Neutrophil (primary cell): ENCODE results near the gene TREX2.

Experiments used
- H3K27ac ChIP-seq: fragments of 200-600 bp; sonication (generic); 2 replicates; pipeline ENCODE4 v1.5.1; 2016; ENCODE audit warnings: mild to moderate bottlenecking, moderate library complexity
- H3K27me3 ChIP-seq: fragments of 200-600 bp; sonication (generic); 2 replicates; pipeline ENCODE4 v1.6.0; 2016; ENCODE audit warnings: mild to moderate bottlenecking
- H3K36me3 ChIP-seq: fragments of 200-600 bp; sonication (generic); 2 replicates; pipeline ENCODE4 v1.5.1; 2017
- H3K4me1 ChIP-seq, 2 experiments: fragments of 200-600 bp in 1 of 2; sonication (generic) in 1 of 2; 1 replicate in 1 of 2; 2 replicates in 1 of 2; pipeline versions ENCODE4 v1.5.1 to v1.6.1; 2013 to 2016; ENCODE audit warnings: low read depth in 1 of 2, low read length in 1 of 2, mild to moderate bottlenecking in 1 of 2, moderate library complexity in 1 of 2; ENCODE audit not compliant: control insufficient read depth in 1 of 2, insufficient read depth in 1 of 2
- H3K4me3 ChIP-seq, 2 experiments: fragments of 200-600 bp in 1 of 2; sonication (generic) in 1 of 2; 1 replicate in 1 of 2; 2 replicates in 1 of 2; pipeline ENCODE4 v1.5.1; 2013 to 2016; ENCODE audit warnings: low read depth in 1 of 2, low read length in 1 of 2, mild to moderate bottlenecking in 1 of 2, moderate library complexity in 1 of 2
- H3K9me3 ChIP-seq: fragments of 200-600 bp; sonication (generic); 2 replicates; pipeline ENCODE4 v1.5.1; 2016
- CTCF ChIP-seq: fragments of 200-600 bp; sonication (generic); IDR thresholded peaks from 2 replicates; pipeline ENCODE4 v1.5.1; 2016; ENCODE audit warnings: antibody characterized with exemption

The TREX2 gene

GRCh38 chrX:153492543-153492942 lies 46.7 kb upstream of the TREX2 start:
- H3K4me3 ChIP-seq, result no peak overlapping the region
- peaks cover 35% of the 10 kb centered on the region for H3K27me3 ChIP-seq
- H3K36me3 ChIP-seq, result no peaks in the 10 kb centered on the region
- no peak overlapping the region for H3K27ac ChIP-seq
- no peak for TF ChIP-seq CTCF
- H3K4me1 ChIP-seq, result no peaks in the 10 kb centered on the region
- H3K9me3 ChIP-seq, result no peaks in the 10 kb centered on the region

- Histone ChIP-seq H3K4me3 (no peak overlapping the region), H3K27ac (no peak overlapping the region), H3K9me3 (no peaks in the 10 kb centered on the region), H3K36me3 (no peaks in the 10 kb centered on the region), H3K27me3 (peaks cover 35% of the 10 kb centered on the region), H3K4me1 (no peaks in the 10 kb centered on the region)
- TF ChIP-seq CTCF, result no peak
Observed at GRCh38 chrX:153491918-153492317, 46.1 kb upstream of the TREX2 start.

- H3K4me1 ChIP-seq, result no peaks in the 10 kb centered on the region
- H3K4me3 ChIP-seq, result no peak overlapping the region
- H3K36me3 ChIP-seq, result no peaks in the 10 kb centered on the region
- no peak for TF ChIP-seq CTCF
- H3K27ac ChIP-seq, result no peak overlapping the region
- H3K9me3 ChIP-seq, result no peaks in the 10 kb centered on the region
- peaks cover 34% of the 10 kb centered on the region for H3K27me3 ChIP-seq
Observed at GRCh38 chrX:153491351-153491914, 45.6 kb upstream of the TREX2 start.

GRCh38 chrX:153490217-153490930 lies 44.5 kb upstream of the TREX2 start:
- TF ChIP-seq CTCF, result no peak
- Histone ChIP-seq H3K9me3 (no peaks in the 10 kb centered on the region), H3K4me3 (no peak overlapping the region), H3K27me3 (peaks cover 23% of the 10 kb centered on the region), H3K4me1 (no peaks in the 10 kb centered on the region), H3K27ac (no peak overlapping the region), H3K36me3 (no peaks in the 10 kb centered on the region)

GRCh38 chrX:153488231-153488914 lies 42.5 kb upstream of the TREX2 start:
- no peak for TF ChIP-seq CTCF
- H3K27me3 ChIP-seq, result peaks cover 3% of the 10 kb centered on the region
- no peaks in the 10 kb centered on the region for H3K4me1 ChIP-seq
- no peak overlapping the region for H3K27ac ChIP-seq
- H3K4me3 ChIP-seq, result no peak overlapping the region
- H3K9me3 ChIP-seq, result no peaks in the 10 kb centered on the region
- H3K36me3 ChIP-seq, result no peaks in the 10 kb centered on the region
